ENCODE measurements around the gene PCDHA8.
"Not testable (repeated sequence)": the region's sequence is repeated elsewhere in the genome, so short reads cannot be mapped to it uniquely, and the experiment has no call there.

Gene PCDHA8

GRCh38 chr5:140875085-140876065 is 34.4 kb downstream of the PCDHA8 start, which contains the start of gene PCDHA12:
TSS of gene PCDHA12 (plus strand) at chr5:140875308. CDS start at chr5:140875473, 165 bp downstream.
- no peak for DNase-seq (ENCODE audit: low spot score)

DNA sequence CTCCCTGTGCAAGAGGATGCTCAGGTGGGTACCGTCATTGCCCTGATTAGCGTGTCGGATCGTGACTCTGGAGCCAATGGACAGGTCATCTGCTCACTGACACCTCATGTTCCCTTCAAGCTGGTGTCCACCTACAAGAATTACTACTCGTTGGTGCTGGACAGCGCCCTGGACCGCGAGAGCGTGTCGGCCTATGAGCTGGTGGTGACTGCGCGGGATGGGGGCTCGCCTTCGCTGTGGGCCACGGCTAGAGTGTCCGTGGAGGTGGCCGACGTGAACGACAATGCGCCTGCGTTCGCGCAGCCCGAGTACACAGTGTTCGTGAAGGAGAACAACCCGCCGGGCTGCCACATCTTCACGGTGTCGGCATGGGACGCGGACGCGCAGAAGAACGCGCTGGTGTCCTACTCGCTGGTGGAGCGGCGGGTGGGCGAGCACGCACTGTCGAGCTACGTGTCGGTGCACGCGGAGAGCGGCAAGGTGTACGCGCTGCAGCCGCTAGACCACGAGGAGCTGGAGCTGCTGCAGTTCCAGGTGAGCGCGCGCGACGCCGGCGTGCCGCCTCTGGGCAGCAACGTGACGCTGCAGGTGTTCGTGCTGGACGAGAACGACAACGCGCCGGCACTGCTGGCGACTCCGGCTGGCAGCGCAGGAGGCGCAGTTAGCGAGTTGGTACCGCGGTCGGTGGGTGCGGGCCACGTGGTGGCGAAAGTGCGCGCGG is 35.7 kb downstream of the PCDHA8 start:
- not testable (repeated sequence) for DNase-seq (ENCODE audit: low spot score)

DNA sequence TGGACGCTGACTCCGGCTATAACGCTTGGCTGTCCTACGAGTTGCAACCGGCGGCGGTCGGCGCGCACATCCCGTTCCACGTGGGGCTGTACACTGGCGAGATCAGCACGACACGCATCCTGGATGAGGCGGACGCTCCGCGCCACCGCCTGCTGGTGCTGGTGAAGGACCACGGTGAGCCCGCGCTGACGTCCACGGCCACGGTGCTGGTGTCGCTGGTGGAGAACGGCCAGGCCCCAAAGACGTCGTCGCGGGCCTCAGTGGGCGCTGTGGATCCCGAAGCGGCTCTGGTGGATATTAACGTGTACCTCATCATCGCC is 36.2 kb downstream of the PCDHA8 start:
- no peak for DNase-seq (ENCODE audit: low spot score)

DNA sequence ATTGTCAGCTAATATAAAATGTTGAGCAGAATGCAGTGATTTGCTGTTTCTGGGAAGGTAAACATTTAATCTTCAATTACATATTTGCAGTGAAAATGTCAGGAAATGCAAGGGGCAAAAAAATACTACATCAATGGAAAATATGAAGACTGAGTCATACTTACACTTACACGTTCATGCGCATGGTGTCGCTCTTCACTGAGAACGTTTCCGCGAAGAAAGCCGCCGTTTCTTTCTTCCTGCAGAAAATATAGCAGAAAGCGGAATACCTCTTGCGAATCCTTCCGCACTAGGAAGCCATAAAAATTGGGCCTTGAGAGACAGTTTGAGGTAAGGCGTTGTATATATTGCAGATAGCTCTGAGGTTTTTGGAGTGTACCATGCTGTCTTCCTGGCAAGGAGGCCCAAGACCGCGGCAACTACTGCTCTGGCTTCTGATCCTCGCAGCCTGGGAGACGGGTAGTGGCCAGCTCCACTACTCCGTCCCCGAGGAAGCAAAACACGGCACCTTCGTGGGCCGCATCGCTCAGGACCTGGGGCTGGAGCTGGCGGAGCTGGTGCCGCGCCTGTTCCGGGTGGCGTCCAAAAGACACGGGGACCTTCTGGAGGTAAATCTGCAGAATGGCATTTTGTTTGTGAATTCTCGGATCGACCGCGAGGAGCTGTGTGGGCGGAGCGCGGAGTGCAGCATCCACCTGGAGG is 41.1 kb downstream of the PCDHA8 start, which contains the start of gene PCDHA13:
Gene PCDHA13, plus strand, starts transcription at position 236 of the 702 bp plus-strand sequence. Its CDS starts 145 bp downstream, at position 381.
- DNase-seq (ENCODE audit: low spot score) = no peak

GRCh38 chr5:140882591-140882899 is 41.6 kb downstream of the PCDHA8 start:
- DNase-seq (ENCODE audit: low spot score) = peak; percentile 30

- DNase-seq (ENCODE audit: low spot score) = no peak
Measured at GRCh38 chr5:140883373-140883772, 42.4 kb downstream of the PCDHA8 start.

DNA sequence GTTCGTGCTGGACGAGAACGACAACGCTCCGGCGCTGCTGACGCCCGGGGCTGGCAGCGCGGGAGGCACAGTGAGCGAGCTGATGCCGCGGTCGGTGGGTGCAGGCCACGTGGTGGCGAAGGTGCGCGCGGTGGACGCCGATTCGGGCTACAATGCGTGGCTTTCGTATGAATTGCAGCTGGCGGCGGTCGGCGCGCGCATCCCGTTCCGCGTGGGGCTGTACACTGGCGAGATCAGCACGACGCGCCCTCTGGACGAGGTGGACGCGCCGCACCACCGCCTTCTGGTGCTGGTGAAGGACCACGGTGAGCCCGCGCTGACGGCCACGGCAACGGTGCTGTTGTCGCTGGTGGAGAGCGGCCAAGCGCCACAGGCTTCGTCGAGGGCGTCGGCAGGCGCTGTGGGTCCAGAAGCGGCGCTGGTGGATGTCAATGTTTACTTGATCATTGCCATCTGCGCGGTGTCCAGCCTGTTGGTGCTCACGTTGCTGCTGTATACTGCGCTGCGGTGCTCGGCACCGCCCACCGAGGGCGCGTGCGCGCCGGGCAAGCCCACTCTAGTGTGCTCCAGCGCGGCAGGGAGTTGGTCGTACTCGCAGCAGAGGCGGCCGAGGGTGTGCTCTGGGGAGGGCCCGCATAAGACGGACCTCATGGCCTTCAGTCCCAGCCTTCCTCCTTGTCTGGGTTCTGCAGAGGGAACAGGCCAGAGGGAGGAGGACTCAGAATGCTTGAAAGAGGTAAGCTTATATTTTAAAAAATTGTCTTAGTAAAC is 43.1 kb downstream of the PCDHA8 start:
- DNase-seq (ENCODE audit: low spot score) = no peak

All from HuH-7 (cell line).